ENCODE measurements around the gene AKR7A2.

The AKR7A2 gene

GRCh38 chr1:19342894-19343616, 31.1 kb upstream of the AKR7A2 start:
- DNase-seq: no peak

GRCh38 chr1:19342062-19342750, 30.3 kb upstream of the AKR7A2 start:
- DNase-seq: no peak

GRCh38 chr1:19341201-19342061, 29.5 kb upstream of the AKR7A2 start:
- DNase-seq: peak; percentile 77

GRCh38 chr1:19340387-19340937, 28.5 kb upstream of the AKR7A2 start:
- DNase-seq: no peak

GRCh38 chr1:19339214-19339861, 27.4 kb upstream of the AKR7A2 start:
- DNase-seq: no peak

GRCh38 chr1:19338323-19338762, 26.4 kb upstream of the AKR7A2 start:
- no peak for DNase-seq

- no peak for DNase-seq
These were observed 25.3 kb upstream of the AKR7A2 start for GRCh38 chr1:19337289-19337688.

- peak; percentile 32 for DNase-seq
These were observed 24.6 kb upstream of the AKR7A2 start for GRCh38 chr1:19336543-19336942.

GRCh38 chr1:19333587-19334354, 21.8 kb upstream of the AKR7A2 start:
- DNase-seq: no peak

- no peak for DNase-seq
These were observed 20.9 kb upstream of the AKR7A2 start for GRCh38 chr1:19332832-19333231.

GRCh38 chr1:19331262-19331878, 19.4 kb upstream of the AKR7A2 start:
- DNase-seq: no peak

GRCh38 chr1:19330449-19331135, 18.6 kb upstream of the AKR7A2 start:
- DNase-seq: no peak

GRCh38 chr1:19329611-19330010, 17.7 kb upstream of the AKR7A2 start:
- no peak for DNase-seq

GRCh38 chr1:19329188-19329587, 17.2 kb upstream of the AKR7A2 start:
- no peak for DNase-seq

- DNase-seq: no peak
These were observed 16.5 kb upstream of the AKR7A2 start for GRCh38 chr1:19328486-19328885.

GRCh38 chr1:19327736-19328135, 15.8 kb upstream of the AKR7A2 start:
- no peak for DNase-seq

GRCh38 chr1:19327301-19327700, 15.4 kb upstream of the AKR7A2 start:
- DNase-seq: no peak

- no peak for DNase-seq
These were observed 14.8 kb upstream of the AKR7A2 start for GRCh38 chr1:19326748-19327065.

- DNase-seq: no peak
These were observed 14.2 kb upstream of the AKR7A2 start for GRCh38 chr1:19325958-19326747.

GRCh38 chr1:19325368-19325957, 13.5 kb upstream of the AKR7A2 start:
- no peak for DNase-seq
